HG02610 (cell line): ENCODE measurements around the gene HPS1.

Experiments
- ATAC-seq: cut with Tn5 transposase; IDR thresholded peaks from one replicate; pipeline ENCODE4 v1.9.1; 2021; ENCODE audit warnings: mild to moderate bottlenecking, moderate library complexity; ENCODE audit not compliant: unreplicated experiment

The HPS1 gene

GRCh38 chr10:98415731-98416119 lies 31.0 kb downstream of the HPS1 start:
- ATAC-seq = no peak

GRCh38 chr10:98414932-98415730 lies 31.6 kb downstream of the HPS1 start, which contains the start of gene PYROXD2:
TSS of gene PYROXD2 (minus strand) at chr10:98415182. CDS start at chr10:98415135, 47 bp downstream.
- ATAC-seq = peak; percentile 58

- peak; percentile 15 for ATAC-seq
Observed at GRCh38 chr10:98414578-98414931, 32.2 kb downstream of the HPS1 start.

- no peak for ATAC-seq
Observed at GRCh38 chr10:98411768-98412167, 35.0 kb downstream of the HPS1 start.

GRCh38 chr10:98411166-98411565 lies 35.6 kb downstream of the HPS1 start:
- no peak for ATAC-seq

- no peak for ATAC-seq
Observed at GRCh38 chr10:98410759-98411158, 36.0 kb downstream of the HPS1 start.

- ATAC-seq = no peak
Observed at GRCh38 chr10:98410135-98410743, 36.5 kb downstream of the HPS1 start.

- ATAC-seq = no peak
Observed at GRCh38 chr10:98408799-98409198, 37.9 kb downstream of the HPS1 start.

GRCh38 chr10:98407744-98408241 lies 38.9 kb downstream of the HPS1 start:
- ATAC-seq = no peak

- no peak for ATAC-seq
Observed at GRCh38 chr10:98407017-98407743, 39.6 kb downstream of the HPS1 start.

GRCh38 chr10:98405422-98405821 lies 41.3 kb downstream of the HPS1 start:
- ATAC-seq = no peak

GRCh38 chr10:98404571-98405359 lies 42.0 kb downstream of the HPS1 start:
- ATAC-seq = peak; percentile 66

GRCh38 chr10:98403812-98404504 lies 42.8 kb downstream of the HPS1 start:
- no peak for ATAC-seq

GRCh38 chr10:98402931-98403718 lies 43.6 kb downstream of the HPS1 start:
- ATAC-seq = no peak

GRCh38 chr10:98402478-98402877 lies 44.3 kb downstream of the HPS1 start:
- no peak for ATAC-seq

GRCh38 chr10:98400482-98400881 lies 46.3 kb downstream of the HPS1 start:
- no peak for ATAC-seq

GRCh38 chr10:98399784-98400183 lies 47.0 kb downstream of the HPS1 start:
- ATAC-seq = no peak

- ATAC-seq = no peak
Observed at GRCh38 chr10:98397089-98397600, 49.6 kb downstream of the HPS1 start.
